GM18858 (cell line): ENCODE measurements around the gene ARL16.

ENCODE experiments used
- ATAC-seq: cut with Tn5 transposase; IDR thresholded peaks from one replicate; pipeline ENCODE4 v1.9.1; 2021; ENCODE audit not compliant: unreplicated experiment

The ARL16 gene

GRCh38 chr17:81647640-81648012 is 36.0 kb downstream of the ARL16 start:
- ATAC-seq: no peak

GRCh38 chr17:81646869-81647600 is 36.6 kb downstream of the ARL16 start:
- no peak for ATAC-seq

GRCh38 chr17:81644976-81645952 is 38.3 kb downstream of the ARL16 start:
- ATAC-seq: no peak

GRCh38 chr17:81644496-81644895 is 39.1 kb downstream of the ARL16 start:
- ATAC-seq: no peak

- ATAC-seq: no peak
Observed at GRCh38 chr17:81641825-81642489, 41.6 kb downstream of the ARL16 start.

GRCh38 chr17:81640011-81640410 is 43.6 kb downstream of the ARL16 start:
- ATAC-seq: no peak

GRCh38 chr17:81638683-81639082 is 44.9 kb downstream of the ARL16 start:
- ATAC-seq: no peak

- ATAC-seq: peak; percentile 54
Observed at GRCh38 chr17:81636505-81637288, 46.9 kb downstream of the ARL16 start, which contains the start of the genes NPLOC4 and TSPAN10. NPLOC4 (minus strand) TSS chr17:81637112; CDS start chr17:81636930, 182 bp downstream. TSPAN10 (plus strand) TSS chr17:81637196; CDS start chr17:81642413, 5,217 bp downstream.

GRCh38 chr17:81635973-81636504 is 47.6 kb downstream of the ARL16 start:
- no peak for ATAC-seq

GRCh38 chr17:81635431-81635830 is 48.2 kb downstream of the ARL16 start:
- no peak for ATAC-seq

GRCh38 chr17:81631482-81631881 is 52.1 kb downstream of the ARL16 start:
- ATAC-seq: no peak
